Adrenal gland (tissue), 12 donors: ENCODE results near the gene DDX41. TPM values are rescaled to one million over a fixed set of nuclear protein-coding genes. Genes with fewer than 3 reads are reported as not detected.

Experiments
- DNase-seq, 7 donors: peaks; one replicate each; pipeline ENCODE4 v3.0.0-alpha.2; 2019 to 2020
- H3K27ac ChIP-seq, 5 donors: fragments of 200-600 bp; sonication (generic) in 4 of 5; 1 replicate in 3 of 5; 2 replicates in 2 of 5; pipeline versions ENCODE4 v1.5.1 to v1.8.0; 2016 to 2020; ENCODE audit warnings: mild to moderate bottlenecking in 1 of 5
- H3K27me3 ChIP-seq: fragments of 200-600 bp; 2 replicates; pipeline ENCODE4 v1.8.0; 2021
- H3K36me3 ChIP-seq, 2 donors: fragments of 200-600 bp; replicated peaks in 1 of 2; 1 replicate in 1 of 2; 2 replicates in 1 of 2; pipeline versions ENCODE4 v1.5.1 to v1.8.0; 2018 to 2022
- H3K4me1 ChIP-seq, 2 donors: fragments of 200-600 bp; replicated peaks in 1 of 2; 1 replicate in 1 of 2; 2 replicates in 1 of 2; pipeline versions ENCODE4 v1.5.1 to v1.8.0; 2018 to 2021
- H3K4me3 ChIP-seq, 4 donors: fragments of 200-600 bp; sonication (generic) in 3 of 4; one replicate each; pipeline ENCODE4 v1.5.1; 2016 to 2018
- H3K9me3 ChIP-seq, 3 donors: fragments of 200-600 bp; sonication (generic) in 1 of 3; replicated peaks in 1 of 3; 1 replicate in 2 of 3; 2 replicates in 1 of 3; pipeline versions ENCODE4 v1.5.1 to v1.8.0; 2016 to 2021
- CTCF ChIP-seq, 6 experiments: fragments of 450-650 bp in 4 of 6; fragments of 200-600 bp in 2 of 6; sonication (generic) in 1 of 6; IDR thresholded peaks; 1 replicate in 5 of 6; 2 replicates in 1 of 6; pipeline versions ENCODE4 v1.5.1 to v1.8.0; 2016 to 2021; ENCODE audit warnings: antibody characterized with exemption in 6 of 6, mild to moderate bottlenecking in 2 of 6, moderate library complexity in 1 of 6
- POLR2A ChIP-seq, 2 donors: fragments of 450-650 bp; IDR thresholded peaks; one replicate each; pipeline ENCODE4 v1.6.1; 2017; ENCODE audit warnings: antibody characterized with exemption in 2 of 2, mild to moderate bottlenecking in 2 of 2, moderate library complexity in 1 of 2
- WGBS, 4 donors: extraction: QIAGEN DNeasy Blood & Tissue Kit in 2 of 4; methylation state at CpG; one replicate each; pipeline versions ENCODE4 v1.1.5 to v1.1.7; 2013 to 2017; 5-methylcytosine and 5-hydroxymethylcytosine counted together
- intact Hi-C, 2 donors: fragments of 100-400 bp; cut with DNase I; formaldehyde crosslinking; loops; one replicate each; pipeline versions ENCODE4 v1.14.1 to v1.15.0; 2022 to 2023
- polyA plus RNA-seq, 3 donors: library from polyadenylated mRNA; stranded (reverse); fragments of 200-250 nt in 2 of 3; fragments of 350-450 nt in 1 of 3; fragmentation: Illumina TruSeq in 1 of 3; extraction: RNeasy Lipid Tissue Mini Kit (QIAGEN cat#74804) in 1 of 3; gene quantifications; one replicate each; pipeline ENCODE4 v1.2.3, GENCODE V29; 2013 to 2014
- total RNA-seq, 9 donors: library from RNA; depleted of rRNA in 4 of 9; stranded (reverse); fragments of >200 nt in 4 of 9; fragments of 120-200 nt in 1 of 9; fragmentation: NEBNext Ultra II Directional in 1 of 9; extraction: Animal tissue kit (Norgen Biotek cat#: 25700) in 1 of 9; gene quantifications; one replicate each; pipeline versions ENCODE4 v1.1.0 to v1.2.4, GENCODE V29; 2013 to 2023
- donor health status: healthy with polysubstance abuse.
- donor health status: Bipolar disorder and iron deficiency.
- donor health status: DM: yes; HTN: yes; CAD: no.
- donor health status: DM: no; HTN: no; CAD: no.
- donor health status: DM: no; HTN: no; CAD: no.
- donor health status: DM: yes; HTN: yes; CAD: no.

DDX41 gene
- total and polyA plus RNA-seq, 12 donors = 47.0 to 180 (median 116) TPM

- Histone ChIP-seq H3K4me3 (no peak overlapping the region), H3K36me3 (peaks cover 0 to 50% of the 10 kb centered on the region in 2 donors), H3K9me3 (no peaks in the 10 kb centered on the region), H3K27me3 (no peaks in the 10 kb centered on the region), H3K4me1 (peaks cover 9 to 11% of the 10 kb centered on the region in 2 donors), H3K27ac (peak overlapping the region in 2 of 5 donors; percentile 23 to 92)
- DNase-seq = no peak
- intact Hi-C loops = no loop called here
- WGBS, 4 donors = 87 to 96% (median 92%) methylated on average over 2 to 5 of the region's 5 CpGs
- TF ChIP-seq CTCF (IDR thresholded peaks at IDR 0.05) (no peak), POLR2A (IDR thresholded peaks at IDR 0.05) (no peak)
Observed at GRCh38 chr5:177511181-177511580, 5.6 kb downstream of the DDX41 start.

- 72 to 89% (median 78%) methylated on average over 15 of the region's 15 CpGs for WGBS, 4 donors
- intact Hi-C loops = no loop called here
- Histone ChIP-seq H3K27me3 (no peaks in the 10 kb centered on the region), H3K9me3 (no peaks in the 10 kb centered on the region), H3K27ac (peak overlapping the region in 2 of 5 donors; percentile 23 to 92), H3K36me3 (peaks cover 0 to 50% of the 10 kb centered on the region in 2 donors), H3K4me1 (peaks cover 3 to 5% of the 10 kb centered on the region in 2 donors), H3K4me3 (no peak overlapping the region)
- no peak for TF ChIP-seq CTCF (IDR thresholded peaks at IDR 0.05)
- TF ChIP-seq POLR2A (IDR thresholded peaks at IDR 0.05) = no peak
- DNase-seq = peak in 2 of 7 donors; percentile 53 to 60
Observed at GRCh38 chr5:177510567-177511053, 6.2 kb downstream of the DDX41 start.

GRCh38 chr5:177509991-177510566, 6.7 kb downstream of the DDX41 start:
- intact Hi-C loops = no loop called here
- Histone ChIP-seq H3K4me3 (no peak overlapping the region), H3K27me3 (no peaks in the 10 kb centered on the region), H3K27ac (peak overlapping the region; percentile 12 to 92 (median 24)), H3K9me3 (no peaks in the 10 kb centered on the region), H3K36me3 (peaks cover 0 to 46% of the 10 kb centered on the region in 2 donors), H3K4me1 (no peaks in the 10 kb centered on the region)
- no peak for DNase-seq
- 67 to 74% (median 71%) methylated on average over 11 of the region's 11 CpGs for WGBS, 4 donors
- no peak for TF ChIP-seq POLR2A (IDR thresholded peaks at IDR 0.05)
- no peak for TF ChIP-seq CTCF (IDR thresholded peaks at IDR 0.05)

- Histone ChIP-seq H3K4me3 (peak within 1 kb of the TSS in 1 of 4 donors; percentile 47), H3K9me3 (no peaks in the 10 kb centered on the region), H3K4me1 (no peaks in the 10 kb centered on the region), H3K36me3 (peaks cover 0 to 40% of the 10 kb centered on the region in 2 donors), H3K27me3 (no peaks in the 10 kb centered on the region), H3K27ac (peak within 1 kb of the TSS; percentile 13 to 92 (median 60))
- intact Hi-C loops = no loop called here
- DNase-seq = peak in 3 of 7 donors; percentile 43 to 51 (median 45)
- 33 to 100% (median 43%) methylated on average over 1 to 20 of the region's 20 CpGs for WGBS, 4 donors
- TF ChIP-seq CTCF (IDR thresholded peaks at IDR 0.05) = no peak
Observed at GRCh38 chr5:177509381-177509951, 7.3 kb downstream of the DDX41 start, which contains the start of gene DOK3. Gene DOK3, minus strand, starts transcription at chr5:177509826. Its CDS starts 286 bp downstream, at chr5:177509540.
